GM12873 (cell line): ENCODE data around the gene PXMP2.

Source experiments
- CTCF ChIP-seq: IDR thresholded peaks from 2 replicates; pipeline ENCODE4 v1.5.1; 2012; ENCODE audit warnings: low read depth, mild to moderate bottlenecking, moderate library complexity, low read length, control low read depth; ENCODE audit not compliant: insufficient read depth; ENCODE audit errors: missing control alignments

Gene PXMP2

GRCh38 chr12:132707241-132707640, 19.9 kb downstream of the PXMP2 start:
- no peak for TF ChIP-seq CTCF

GRCh38 chr12:132708150-132708549, 20.8 kb downstream of the PXMP2 start:
- TF ChIP-seq CTCF = no peak

- no peak for TF ChIP-seq CTCF
Observed at GRCh38 chr12:132710043-132710404, 22.6 kb downstream of the PXMP2 start.

GRCh38 chr12:132710405-132711079, 23.2 kb downstream of the PXMP2 start, which contains the start of gene PGAM5:
Gene PGAM5 (plus strand): TSS chr12:132710842. CDS start chr12:132710877, 35 bp downstream.
- TF ChIP-seq CTCF = no peak

- TF ChIP-seq CTCF = no peak
Observed at GRCh38 chr12:132711080-132711843, 23.9 kb downstream of the PXMP2 start.

- no peak for TF ChIP-seq CTCF
Observed at GRCh38 chr12:132713123-132713522, 25.7 kb downstream of the PXMP2 start.

GRCh38 chr12:132715874-132716273, 28.5 kb downstream of the PXMP2 start:
- no peak for TF ChIP-seq CTCF
